Kidney (tissue), 14 donors: Measurements from ENCODE around the gene LRBA. TPM values are rescaled to one million over a fixed set of nuclear protein-coding genes. Genes with fewer than 3 reads are reported as not detected.

Source experiments
- DNase-seq, 5 donors: peaks; one replicate each; pipeline ENCODE4 v3.0.0-alpha.2; 2013 to 2020
- FAIRE-seq: peaks from 2 replicates; lab custom pipeline; 2012; peaks lifted over from hg19 to GRCh38; lab: Jason Lieb, UNC
- H3K27ac ChIP-seq, 2 donors: one replicate each; pipeline ENCODE4 v1.7.0; 2013; ENCODE audit warnings: low read depth in 2 of 2, low read length in 2 of 2, inconsistent platforms in 1 of 2
- H3K27me3 ChIP-seq: one replicate; pipeline ENCODE4 v1.7.1; 2013; ENCODE audit warnings: low read length, inconsistent platforms; ENCODE audit not compliant: control insufficient read depth, insufficient read depth
- H3K36me3 ChIP-seq, 3 donors: one replicate each; pipeline versions ENCODE4 v1.7.0 to v1.7.1; 2013; ENCODE audit warnings: low read length in 3 of 3, control low read depth in 1 of 3, inconsistent platforms in 1 of 3; ENCODE audit not compliant: insufficient read depth in 3 of 3, control insufficient read depth in 2 of 3
- H3K4me1 ChIP-seq, 3 donors: one replicate each; pipeline versions ENCODE4 v1.7.0 to v1.7.1; 2013; ENCODE audit warnings: low read length in 3 of 3, inconsistent platforms in 1 of 3, low read depth in 1 of 3; ENCODE audit not compliant: control insufficient read depth in 2 of 3, insufficient read depth in 2 of 3
- H3K4me3 ChIP-seq, 3 donors: one replicate each; pipeline versions ENCODE4 v1.7.0 to v1.8.1; 2013; ENCODE audit warnings: low read length in 3 of 3, control low read depth in 1 of 3, inconsistent platforms in 1 of 3
- H3K9ac ChIP-seq, 3 donors: one replicate each; pipeline versions ENCODE4 v1.7.0 to v1.7.1; 2013; ENCODE audit warnings: low read length in 3 of 3, control low read depth in 1 of 3, inconsistent platforms in 1 of 3
- H3K9me3 ChIP-seq, 3 donors: one replicate each; pipeline versions ENCODE4 v1.7.0 to v1.7.1; 2013; ENCODE audit warnings: low read length in 3 of 3, control low read depth in 1 of 3, inconsistent platforms in 1 of 3; ENCODE audit not compliant: control insufficient read depth in 2 of 3, insufficient read depth in 1 of 3
- CTCF ChIP-seq: IDR thresholded peaks from 3 replicates; pipeline ENCODE4 v1.5.1; 2012; ENCODE audit warnings: mild to moderate bottlenecking, moderate library complexity, borderline replicate concordance; ENCODE audit not compliant: insufficient read depth; ENCODE audit errors: extremely low read depth
- intact Hi-C: fragments of 100-400 bp; cut with DNase I; formaldehyde crosslinking; loops from one replicate; pipeline ENCODE4 v1.11.1; 2022
- polyA plus RNA-seq: library from polyadenylated mRNA; stranded (reverse); fragments of 350-450 nt; fragmentation: Illumina TruSeq; extraction: RNeasy Lipid Tissue Mini Kit (QIAGEN cat#74804); gene quantifications from one replicate; pipeline ENCODE4 v1.2.3, GENCODE V29; 2014; ENCODE audit warnings: low read depth, low replicate concordance; ENCODE audit not compliant: insufficient read depth
- total RNA-seq: library from RNA; stranded (reverse); fragmentation: NEBNext Ultra II Directional; extraction: Animal tissue kit (Norgen Biotek cat#: 25700); gene quantifications from one replicate; pipeline ENCODE4 v1.2.1, GENCODE V29; 2021
- donor health status: control.
- donor health status: control.
- donor health status: control.
- donor health status: control.
- donor health status: control.
- donor health status: DM: yes; HTN: yes; CAD: no.
- donor health status: Normal renal cell carcinoma (clear cell type).

LRBA gene
- total and polyA plus RNA-seq, 2 donors from 2014 or later: 20.3 to 76.7 TPM

- Histone ChIP-seq H3K27ac (no peak overlapping the region), H3K4me3 (no peak overlapping the region), H3K9me3 (no peaks in the 10 kb centered on the region), H3K27me3 (no peaks in the 10 kb centered on the region), H3K4me1 (no peaks in the 10 kb centered on the region), H3K36me3 (no peaks in the 10 kb centered on the region), H3K9ac (no peak overlapping the region)
- intact Hi-C loops: no loop called here
- no peak for TF ChIP-seq CTCF
- FAIRE-seq (no peak), DNase-seq (no peak)
Observed at GRCh38 chr4:150978738-150979575, 36.1 kb downstream of the LRBA start.

GRCh38 chr4:150976478-150977118, 38.5 kb downstream of the LRBA start:
- intact Hi-C loops: no loop called here
- DNase-seq (peak in 1 of 5 donors; percentile 13), FAIRE-seq (no peak)
- Histone ChIP-seq H3K9ac (no peak overlapping the region), H3K36me3 (no peaks in the 10 kb centered on the region), H3K9me3 (no peaks in the 10 kb centered on the region), H3K27ac (no peak overlapping the region), H3K4me1 (peaks cover 0 to 4% (median 0%) of the 10 kb centered on the region in 3 donors), H3K4me3 (no peak overlapping the region), H3K27me3 (no peaks in the 10 kb centered on the region)
- no peak for TF ChIP-seq CTCF

- no peak for FAIRE-seq
- TF ChIP-seq CTCF: no peak
Observed at GRCh38 chr4:150974750-150975149, 40.3 kb downstream of the LRBA start.

More at GRCh38 chr4:150974750-150975149, 40.3 kb downstream of the LRBA start:
- no peaks in the 10 kb centered on the region for H3K27me3 ChIP-seq
- intact Hi-C loops: no loop called here
- no peak for DNase-seq
- H3K4me1 ChIP-seq: peaks cover 0 to 4% (median 0%) of the 10 kb centered on the region in 3 donors
- H3K9me3 ChIP-seq: no peaks in the 10 kb centered on the region
- no peak overlapping the region for H3K4me3 ChIP-seq
- no peak overlapping the region for H3K27ac ChIP-seq
- no peak overlapping the region for H3K9ac ChIP-seq
- no peaks in the 10 kb centered on the region for H3K36me3 ChIP-seq
